Mononuclear cell (primary cell): ENCODE results near the gene RHOF. TPM values are rescaled to one million over a fixed set of nuclear protein-coding genes. Genes with fewer than 3 reads are reported as not detected.

ENCODE experiments used
- H3K27me3 ChIP-seq: 2 replicates; pipeline ENCODE4 v1.6.0; 2011; ENCODE audit warnings: low read length, control low read depth; ENCODE audit not compliant: insufficient read depth
- H3K4me1 ChIP-seq: 2 replicates; pipeline ENCODE4 v1.5.1; 2011; ENCODE audit warnings: mild to moderate bottlenecking, low read length, control low read depth; ENCODE audit not compliant: insufficient read depth
- H3K4me3 ChIP-seq: 2 replicates; pipeline ENCODE4 v1.5.1; 2011; ENCODE audit warnings: mild to moderate bottlenecking, low read length, moderate library complexity
- H3K9me3 ChIP-seq: 2 replicates; pipeline ENCODE4 v1.5.1; 2011; ENCODE audit warnings: low read depth, mild to moderate bottlenecking, control low read depth, low read length
- total RNA-seq: library from RNA; depleted of rRNA; stranded (reverse); fragments of >200 nt; gene quantifications from one replicate; pipeline ENCODE4 v1.2.3, GENCODE V29; 2012

Gene RHOF
- total RNA-seq, 1 donor: 110 TPM

GRCh38 chr12:121812320-121812871 is 18.9 kb upstream of the RHOF start:
- peak overlapping the region; percentile 57 for H3K4me3 ChIP-seq

GRCh38 chr12:121811434-121812319 is 18.2 kb upstream of the RHOF start:
- no peaks in the 10 kb centered on the region for H3K9me3 ChIP-seq
- no peaks in the 10 kb centered on the region for H3K27me3 ChIP-seq
- peak overlapping the region; percentile 57 for H3K4me3 ChIP-seq
- peaks cover 59% of the 10 kb centered on the region for H3K4me1 ChIP-seq

More at GRCh38 chr12:121812320-121812871, 18.9 kb upstream of the RHOF start:
- Histone ChIP-seq H3K9me3 (no peaks in the 10 kb centered on the region), H3K27me3 (no peaks in the 10 kb centered on the region), H3K4me1 (peaks cover 52% of the 10 kb centered on the region)

GRCh38 chr12:121810833-121811433 is 17.4 kb upstream of the RHOF start:
- Histone ChIP-seq H3K27me3 (no peaks in the 10 kb centered on the region), H3K9me3 (no peaks in the 10 kb centered on the region), H3K4me1 (peaks cover 67% of the 10 kb centered on the region), H3K4me3 (no peak overlapping the region)

- H3K4me3 ChIP-seq: no peak overlapping the region
- peaks cover 73% of the 10 kb centered on the region for H3K4me1 ChIP-seq
Observed at GRCh38 chr12:121810234-121810817, 16.8 kb upstream of the RHOF start.

GRCh38 chr12:121809712-121810116 is 16.2 kb upstream of the RHOF start:
- H3K4me1 ChIP-seq: peaks cover 74% of the 10 kb centered on the region
- no peaks in the 10 kb centered on the region for H3K9me3 ChIP-seq
- no peaks in the 10 kb centered on the region for H3K27me3 ChIP-seq
- no peak overlapping the region for H3K4me3 ChIP-seq

More at GRCh38 chr12:121810234-121810817, 16.8 kb upstream of the RHOF start:
- no peaks in the 10 kb centered on the region for H3K27me3 ChIP-seq
- H3K9me3 ChIP-seq: no peaks in the 10 kb centered on the region

- Histone ChIP-seq H3K9me3 (no peaks in the 10 kb centered on the region), H3K4me3 (no peak overlapping the region), H3K27me3 (no peaks in the 10 kb centered on the region), H3K4me1 (peaks cover 70% of the 10 kb centered on the region)
Observed at GRCh38 chr12:121808623-121809022, 15.1 kb upstream of the RHOF start.

- H3K27me3 ChIP-seq: no peaks in the 10 kb centered on the region
- peaks cover 62% of the 10 kb centered on the region for H3K4me1 ChIP-seq
- H3K4me3 ChIP-seq: no peak overlapping the region
- no peaks in the 10 kb centered on the region for H3K9me3 ChIP-seq
Observed at GRCh38 chr12:121807642-121808347, 14.3 kb upstream of the RHOF start.

- H3K9me3 ChIP-seq: no peaks in the 10 kb centered on the region
- H3K4me1 ChIP-seq: peaks cover 52% of the 10 kb centered on the region
- peak overlapping the region; percentile 98 for H3K4me3 ChIP-seq
- H3K27me3 ChIP-seq: no peaks in the 10 kb centered on the region
Observed at GRCh38 chr12:121806546-121807423, 13.3 kb upstream of the RHOF start.

- peak overlapping the region; percentile 98 for H3K4me3 ChIP-seq
- H3K4me1 ChIP-seq: peaks cover 45% of the 10 kb centered on the region
- no peaks in the 10 kb centered on the region for H3K27me3 ChIP-seq
- H3K9me3 ChIP-seq: no peaks in the 10 kb centered on the region
Observed at GRCh38 chr12:121806009-121806545, 12.6 kb upstream of the RHOF start.

GRCh38 chr12:121805171-121806008 is 11.9 kb upstream of the RHOF start:
- H3K4me3 ChIP-seq: peak overlapping the region; percentile 98
- peaks cover 38% of the 10 kb centered on the region for H3K4me1 ChIP-seq
- H3K9me3 ChIP-seq: no peaks in the 10 kb centered on the region
- no peaks in the 10 kb centered on the region for H3K27me3 ChIP-seq

- H3K27me3 ChIP-seq: no peaks in the 10 kb centered on the region
- peaks cover 34% of the 10 kb centered on the region for H3K4me1 ChIP-seq
- peak overlapping the region; percentile 98 for H3K4me3 ChIP-seq
- H3K9me3 ChIP-seq: no peaks in the 10 kb centered on the region
Observed at GRCh38 chr12:121804417-121805111, 11.1 kb upstream of the RHOF start.

- Histone ChIP-seq H3K27me3 (no peaks in the 10 kb centered on the region), H3K9me3 (no peaks in the 10 kb centered on the region), H3K4me1 (peaks cover 39% of the 10 kb centered on the region), H3K4me3 (peak within 1 kb of the TSS; percentile 98)
Observed at GRCh38 chr12:121803861-121804416, 10.5 kb upstream of the RHOF start, which contains the start of gene SETD1B. SETD1B (plus strand) TSS chr12:121804009; CDS start chr12:121804738, 729 bp downstream.
